ENCODE results near the gene ANKRD27.

DNA sequence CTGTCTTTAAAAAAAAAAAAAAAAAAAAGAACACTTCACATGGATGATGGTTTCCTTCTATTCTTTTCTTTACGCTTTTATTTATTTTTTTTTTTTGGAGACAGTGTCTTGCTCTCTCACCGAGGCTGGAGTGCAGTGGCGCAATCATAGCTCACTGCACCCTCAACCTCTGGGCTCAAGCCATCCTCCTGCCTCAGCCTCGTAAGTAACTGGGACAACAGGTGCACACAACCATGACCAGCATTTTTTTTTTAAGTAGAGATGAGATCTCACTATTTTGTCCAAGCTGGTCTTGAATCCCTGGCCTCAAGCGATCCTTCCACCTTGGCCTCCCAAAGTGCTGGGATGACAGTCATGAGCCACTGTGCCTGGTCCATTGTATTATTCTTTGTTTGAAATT is 24.3 kb downstream of the ANKRD27 start:
- TF ChIP-seq, protein P1, sequence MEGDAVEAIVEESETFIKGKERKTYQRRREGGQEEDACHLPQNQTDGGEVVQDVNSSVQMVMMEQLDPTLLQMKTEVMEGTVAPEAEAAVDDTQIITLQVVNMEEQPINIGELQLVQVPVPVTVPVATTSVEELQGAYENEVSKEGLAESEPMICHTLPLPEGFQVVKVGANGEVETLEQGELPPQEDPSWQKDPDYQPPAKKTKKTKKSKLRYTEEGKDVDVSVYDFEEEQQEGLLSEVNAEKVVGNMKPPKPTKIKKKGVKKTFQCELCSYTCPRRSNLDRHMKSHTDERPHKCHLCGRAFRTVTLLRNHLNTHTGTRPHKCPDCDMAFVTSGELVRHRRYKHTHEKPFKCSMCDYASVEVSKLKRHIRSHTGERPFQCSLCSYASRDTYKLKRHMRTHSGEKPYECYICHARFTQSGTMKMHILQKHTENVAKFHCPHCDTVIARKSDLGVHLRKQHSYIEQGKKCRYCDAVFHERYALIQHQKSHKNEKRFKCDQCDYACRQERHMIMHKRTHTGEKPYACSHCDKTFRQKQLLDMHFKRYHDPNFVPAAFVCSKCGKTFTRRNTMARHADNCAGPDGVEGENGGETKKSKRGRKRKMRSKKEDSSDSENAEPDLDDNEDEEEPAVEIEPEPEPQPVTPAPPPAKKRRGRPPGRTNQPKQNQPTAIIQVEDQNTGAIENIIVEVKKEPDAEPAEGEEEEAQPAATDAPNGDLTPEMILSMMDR (IDR thresholded peaks at IDR 0.05): no peak
- TF ChIP-seq POLR2A (IDR thresholded peaks at IDR 0.05): no peak
